Measurements from ENCODE around the gene LRRC10B. TPM values are rescaled to one million over a fixed set of nuclear protein-coding genes. Genes with fewer than 3 reads are reported as not detected.

The LRRC10B gene
- total RNA-seq, 4 donors from 2014 or later: 1.1 to 2.0 (median 1.7) TPM

DNA sequence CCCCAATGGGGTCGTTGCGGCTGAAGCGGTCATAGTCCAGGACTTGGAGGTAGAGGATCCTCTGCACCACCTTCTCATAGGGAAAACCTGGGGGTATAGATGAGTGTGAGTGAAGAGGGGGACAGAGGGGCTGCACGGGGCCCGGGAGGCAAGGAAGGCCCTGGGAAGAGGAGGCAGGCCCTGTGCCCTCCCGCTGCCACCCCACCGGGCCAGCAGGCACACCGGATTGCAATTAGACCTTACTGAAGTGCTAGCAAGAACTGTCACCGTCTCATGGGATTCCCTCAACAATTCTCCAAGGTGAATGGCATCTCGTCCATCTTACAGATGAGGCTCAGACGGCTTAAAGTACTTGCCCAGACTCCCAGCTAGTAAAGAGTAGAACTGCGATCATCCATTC is 15.9 kb downstream of the LRRC10B start:
- ATAC-seq (ENCODE audit: low FRiP score) (no peak), DNase-seq (ENCODE audit: low spot score) (no peak)
- TF ChIP-seq, protein P1, sequence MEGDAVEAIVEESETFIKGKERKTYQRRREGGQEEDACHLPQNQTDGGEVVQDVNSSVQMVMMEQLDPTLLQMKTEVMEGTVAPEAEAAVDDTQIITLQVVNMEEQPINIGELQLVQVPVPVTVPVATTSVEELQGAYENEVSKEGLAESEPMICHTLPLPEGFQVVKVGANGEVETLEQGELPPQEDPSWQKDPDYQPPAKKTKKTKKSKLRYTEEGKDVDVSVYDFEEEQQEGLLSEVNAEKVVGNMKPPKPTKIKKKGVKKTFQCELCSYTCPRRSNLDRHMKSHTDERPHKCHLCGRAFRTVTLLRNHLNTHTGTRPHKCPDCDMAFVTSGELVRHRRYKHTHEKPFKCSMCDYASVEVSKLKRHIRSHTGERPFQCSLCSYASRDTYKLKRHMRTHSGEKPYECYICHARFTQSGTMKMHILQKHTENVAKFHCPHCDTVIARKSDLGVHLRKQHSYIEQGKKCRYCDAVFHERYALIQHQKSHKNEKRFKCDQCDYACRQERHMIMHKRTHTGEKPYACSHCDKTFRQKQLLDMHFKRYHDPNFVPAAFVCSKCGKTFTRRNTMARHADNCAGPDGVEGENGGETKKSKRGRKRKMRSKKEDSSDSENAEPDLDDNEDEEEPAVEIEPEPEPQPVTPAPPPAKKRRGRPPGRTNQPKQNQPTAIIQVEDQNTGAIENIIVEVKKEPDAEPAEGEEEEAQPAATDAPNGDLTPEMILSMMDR (IDR thresholded peaks at IDR 0.05): no peak

DNA sequence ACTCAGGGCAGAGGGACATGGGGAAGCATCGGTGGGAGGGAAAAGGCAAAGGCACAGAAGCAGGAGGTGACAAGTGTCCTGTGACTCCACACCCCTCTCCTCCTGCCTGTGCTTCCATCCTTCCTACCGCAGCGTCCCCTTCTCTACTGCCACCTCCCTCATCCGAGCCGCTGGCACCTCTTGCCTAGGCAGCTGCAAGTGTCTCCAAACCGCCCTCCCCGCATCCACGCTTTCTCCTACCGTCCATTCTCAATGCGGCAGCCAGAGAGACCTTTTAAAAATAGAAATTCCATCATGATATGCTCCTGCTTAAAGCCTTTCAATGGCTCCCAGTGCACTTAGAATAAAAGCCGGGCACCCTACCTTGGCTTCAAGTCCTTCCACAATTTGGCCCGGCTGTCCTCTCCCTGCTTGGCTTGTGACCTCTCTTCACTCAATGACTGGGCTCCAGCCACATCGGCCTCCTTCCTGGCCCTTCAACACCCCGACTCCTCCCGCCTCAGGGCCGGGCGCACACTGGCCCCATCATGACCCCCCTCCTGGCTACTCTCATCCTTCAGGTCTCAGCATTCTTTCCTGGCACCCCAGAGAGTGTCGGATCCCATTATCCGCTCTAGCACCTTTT is 16.5 kb downstream of the LRRC10B start:
- TF ChIP-seq, protein P1 (IDR thresholded peaks at IDR 0.05): no peak
- no peak for DNase-seq (ENCODE audit: low spot score)
- no peak for ATAC-seq (ENCODE audit: low FRiP score)

DNA sequence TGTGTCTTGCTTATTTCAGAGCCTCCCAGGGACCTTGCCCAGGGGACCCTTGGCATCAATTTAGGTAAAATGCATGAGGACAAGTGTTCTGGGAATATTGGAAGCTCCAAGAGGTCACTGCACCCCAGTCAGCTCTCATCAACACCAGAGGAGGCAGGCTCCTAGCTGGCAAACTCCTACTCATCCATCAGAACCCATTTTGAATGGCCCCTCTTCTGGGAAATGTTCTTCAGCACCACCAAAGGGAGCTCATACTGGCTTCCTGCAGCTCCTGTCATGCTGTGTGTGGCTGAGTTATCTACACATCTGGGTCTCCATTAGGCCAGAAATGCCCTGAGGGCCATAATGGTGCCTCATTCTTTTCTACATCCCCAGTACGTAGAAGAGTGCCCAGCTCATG is 17.7 kb downstream of the LRRC10B start:
- DNase-seq (ENCODE audit: low spot score): no peak
- TF ChIP-seq, protein P1 (IDR thresholded peaks at IDR 0.05): no peak
- ATAC-seq (ENCODE audit: low FRiP score): no peak

DNA sequence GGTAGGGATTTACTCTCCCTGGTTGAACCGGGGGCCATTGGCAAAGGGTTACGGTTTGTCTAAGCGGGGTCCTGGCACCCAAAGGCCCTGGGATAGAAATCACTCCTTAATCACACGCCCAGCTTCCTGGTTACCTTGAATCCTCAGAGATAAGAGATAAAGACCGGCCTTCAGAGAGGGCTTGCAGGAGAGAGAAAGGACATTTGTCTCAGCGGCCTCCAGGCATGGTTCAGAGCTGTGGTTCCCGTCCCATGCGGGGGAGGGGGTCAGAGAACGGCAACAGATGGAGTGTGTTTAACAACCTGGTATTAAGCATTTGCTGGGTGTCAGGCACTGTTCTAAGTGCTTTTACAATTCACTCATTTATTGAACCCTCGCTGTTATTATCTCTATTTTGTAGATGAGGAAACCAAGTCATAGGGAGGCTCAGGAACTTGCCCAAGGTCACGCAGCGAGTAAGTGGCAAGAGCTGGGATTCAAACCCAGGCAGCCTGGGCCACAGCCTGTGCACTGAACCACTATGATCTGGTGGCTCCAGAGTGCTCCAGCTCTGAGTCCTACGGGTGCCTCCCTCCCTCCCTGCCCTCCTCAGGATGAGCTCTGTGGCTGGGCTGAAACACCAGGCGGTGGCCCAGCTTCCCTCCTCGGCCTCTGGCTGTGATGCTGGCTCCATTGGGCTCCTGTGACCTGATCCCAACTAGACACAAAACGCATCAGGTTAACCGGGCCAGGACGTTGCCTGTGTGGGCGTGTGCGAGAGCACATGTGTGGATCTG is 18.6 kb downstream of the LRRC10B start:
- TF ChIP-seq, protein P1 (IDR thresholded peaks at IDR 0.05): no peak
- no peak for DNase-seq (ENCODE audit: low spot score)
- ATAC-seq (ENCODE audit: low FRiP score): no peak

DNA sequence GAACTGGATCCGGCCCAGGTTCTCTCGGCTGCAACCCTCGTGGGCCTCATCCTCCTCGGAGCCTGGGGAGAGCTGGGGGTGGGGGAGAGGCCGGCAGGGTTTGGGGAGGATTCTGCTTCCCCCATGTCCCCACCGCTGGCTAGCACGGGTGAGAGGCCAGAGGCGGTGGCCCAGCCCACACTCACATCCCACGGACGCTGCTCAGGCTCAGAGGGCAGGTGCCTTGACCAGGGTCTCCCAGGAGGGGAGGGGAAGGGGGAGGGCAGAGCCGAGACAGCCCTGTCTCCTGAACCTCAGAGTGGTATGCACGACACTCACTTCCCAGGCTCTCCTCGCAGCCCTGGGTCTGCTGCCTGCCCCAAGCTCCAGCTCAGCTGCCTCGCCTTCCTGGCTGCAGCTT is 19.6 kb downstream of the LRRC10B start:
- no peak for DNase-seq (ENCODE audit: low spot score)
- no peak for ATAC-seq (ENCODE audit: low FRiP score)
- TF ChIP-seq, protein P1 (IDR thresholded peaks at IDR 0.05): no peak

DNA sequence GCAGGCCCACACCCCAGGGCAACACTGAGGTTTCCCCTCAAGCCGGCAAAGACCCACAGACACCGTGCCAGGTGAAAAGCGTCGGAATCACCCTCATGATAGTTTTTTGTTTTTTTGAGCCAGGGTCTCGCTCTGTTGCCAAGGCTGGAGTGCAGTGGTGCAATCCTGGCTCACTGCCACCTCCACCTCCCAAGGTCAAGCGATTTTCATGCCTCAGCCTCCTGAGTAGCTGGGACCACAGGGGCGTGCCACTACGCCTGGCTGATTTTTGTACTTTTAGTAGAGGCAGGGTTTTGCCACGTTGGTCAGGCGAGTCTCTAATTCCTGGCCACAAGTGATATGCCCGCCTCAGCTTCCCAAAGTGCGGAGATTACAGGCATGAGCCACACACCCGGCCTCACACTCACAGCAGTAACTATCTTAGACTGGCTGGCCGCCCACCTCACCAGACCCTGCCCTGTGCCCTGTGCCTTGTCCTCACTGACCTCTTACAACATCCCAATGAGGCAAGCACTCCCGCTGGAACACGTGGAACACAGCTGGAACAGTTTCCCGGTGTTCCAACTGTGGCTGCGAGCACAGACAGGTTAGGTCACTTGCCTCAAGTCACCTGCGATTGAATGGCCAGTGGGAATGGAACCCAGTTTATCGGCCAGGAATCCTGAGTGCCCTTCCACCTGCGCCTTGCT is 21.1 kb downstream of the LRRC10B start:
- TF ChIP-seq, protein P1 (IDR thresholded peaks at IDR 0.05): no peak
- no peak for DNase-seq (ENCODE audit: low spot score)
- ATAC-seq (ENCODE audit: low FRiP score): peak; percentile 29

All from omental fat pad (tissue), 4 donors.